B cell (primary cell): ENCODE measurements around the gene HBS1L.

ENCODE experiments used
- CTCF ChIP-seq: fragments of 200-600 bp; IDR thresholded peaks from one replicate; pipeline ENCODE4 v1.8.0; 2022; ENCODE audit warnings: antibody characterized with exemption, mild to moderate bottlenecking
- EZH2 ChIP-seq: IDR thresholded peaks from 2 replicates; pipeline ENCODE4 v1.6.1; 2012; ENCODE audit warnings: borderline replicate concordance, low read depth, mild to moderate bottlenecking, moderate library complexity, low read length; ENCODE audit not compliant: insufficient read depth, poor library complexity, severe bottlenecking

- TF ChIP-seq CTCF (no peak), EZH2 (no peak)
These were observed at the start of gene HBS1L for GRCh38 chr6:135054569-135055498.
